AG04450 (cell line): ENCODE measurements around the gene TPI1. TPM values are rescaled to one million over a fixed set of nuclear protein-coding genes. Genes with fewer than 3 reads are reported as not detected.
A peak's percentile ranks its signal among the peaks of the same experiment; 100 is the strongest.

Source experiments
- CTCF ChIA-PET: fragments of 300-600, 350-600 bp; formaldehyde crosslinking; extraction: SDS; loops from one replicate; lab custom pipeline; 2022; ENCODE audit warnings: antibody characterized with exemption, inconsistent platforms; lab: Charles Lee
- POLR2A ChIA-PET: fragments of 350-600 bp; formaldehyde crosslinking; extraction: SDS; loops from one replicate; lab custom pipeline; 2021; ENCODE audit warnings: antibody characterized with exemption, inconsistent platforms; lab: Yijun Ruan, JAX
- DNase-seq: peaks from one replicate; pipeline ENCODE4 v3.0.0-alpha.2; 2011; ENCODE audit warnings: low read depth, low spot score
- H3K27ac ChIP-seq: one replicate; pipeline ENCODE4 v1.5.1; 2012; ENCODE audit warnings: low read depth, low read length, control low read depth
- H3K27me3 ChIP-seq: one replicate; pipeline ENCODE4 v1.6.0; 2012; ENCODE audit warnings: low read length; ENCODE audit not compliant: control insufficient read depth, insufficient read depth
- H3K4me3 ChIP-seq: 2 replicates; pipeline ENCODE4 v1.5.1; 2011; ENCODE audit warnings: mild to moderate bottlenecking, low read depth, low read length, control low read depth
- H3K9me3 ChIP-seq: 2 replicates; pipeline ENCODE4 v1.5.1; 2012; ENCODE audit warnings: low read length; ENCODE audit not compliant: control insufficient read depth, insufficient read depth
- polyA plus RNA-seq: library from polyadenylated mRNA; depleted of rRNA; stranded (reverse); fragments of >200 nt; gene quantifications from 2 replicates; pipeline ENCODE4 v1.2.3, GENCODE V29; 2011
- TF ChIP-seq, protein P1 (sequence below): IDR thresholded peaks from 2 replicates; pipeline ENCODE4 v1.5.1; 2011; ENCODE audit warnings: low read depth, low read length, control low read depth, inconsistent platforms

TPI1 gene
- polyA plus RNA-seq, 1 experiment: 1,246 TPM

DNA sequence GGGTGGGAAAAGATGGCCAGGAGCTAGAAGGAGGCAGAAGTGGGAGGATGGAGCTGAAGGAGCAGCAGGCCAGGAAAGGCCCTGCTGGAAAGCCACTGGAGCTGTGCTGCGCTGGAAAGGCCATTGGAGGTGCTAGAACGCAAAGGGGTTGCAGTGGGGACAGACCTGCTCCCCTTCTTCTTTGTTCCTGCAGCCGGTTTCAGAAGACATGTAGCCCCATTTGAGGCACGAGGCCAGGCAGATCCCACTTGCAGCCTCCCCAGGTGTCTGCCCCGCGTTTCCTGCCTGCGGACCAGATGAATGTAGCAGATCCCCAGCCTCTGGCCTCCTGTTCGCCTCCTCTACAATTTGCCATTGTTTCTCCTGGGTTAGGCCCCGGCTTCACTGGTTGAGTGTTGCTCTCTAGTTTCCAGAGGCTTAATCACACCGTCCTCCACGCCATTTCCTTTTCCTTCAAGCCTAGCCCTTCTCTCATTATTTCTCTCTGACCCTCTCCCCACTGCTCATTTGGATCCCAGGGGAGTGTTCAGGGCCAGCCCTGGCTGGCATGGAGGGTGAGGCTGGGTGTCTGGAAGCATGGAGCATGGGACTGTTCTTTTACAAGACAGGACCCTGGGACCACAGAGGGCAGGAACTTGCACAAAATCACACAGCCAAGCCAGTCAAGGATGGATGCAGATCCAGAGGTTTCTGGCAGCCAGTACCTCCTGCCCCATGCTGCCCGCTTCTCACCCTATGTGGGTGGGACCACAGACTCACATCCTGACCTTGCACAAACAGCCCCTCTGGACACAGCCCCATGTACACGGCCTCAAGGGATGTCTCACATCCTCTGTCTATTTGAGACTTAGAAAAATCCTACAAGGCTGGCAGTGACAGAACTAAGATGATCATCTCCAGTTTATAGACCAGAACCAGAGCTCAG lies 48.0 kb upstream of the TPI1 start:
- POLR2A ChIA-PET: no interaction called here

DNA sequence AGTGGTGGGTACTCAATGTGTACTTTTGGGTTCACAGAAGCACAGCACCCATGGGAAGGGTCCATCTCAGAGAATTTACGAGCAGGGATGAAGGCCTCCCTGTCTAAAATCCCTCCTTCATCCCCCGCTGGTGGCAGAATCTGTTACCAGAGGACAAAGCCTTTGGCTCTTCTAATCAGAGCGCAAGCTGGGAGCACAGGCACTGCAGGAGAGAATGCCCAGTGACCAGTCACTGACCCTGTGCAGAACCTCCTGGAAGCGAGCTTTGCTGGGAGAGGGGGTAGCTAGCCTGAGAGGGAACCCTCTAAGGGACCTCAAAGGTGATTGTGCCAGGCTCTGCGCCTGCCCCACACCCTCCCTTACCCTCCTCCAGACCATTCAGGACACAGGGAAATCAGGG lies 47.2 kb upstream of the TPI1 start:
- TF ChIP-seq, protein P1, sequence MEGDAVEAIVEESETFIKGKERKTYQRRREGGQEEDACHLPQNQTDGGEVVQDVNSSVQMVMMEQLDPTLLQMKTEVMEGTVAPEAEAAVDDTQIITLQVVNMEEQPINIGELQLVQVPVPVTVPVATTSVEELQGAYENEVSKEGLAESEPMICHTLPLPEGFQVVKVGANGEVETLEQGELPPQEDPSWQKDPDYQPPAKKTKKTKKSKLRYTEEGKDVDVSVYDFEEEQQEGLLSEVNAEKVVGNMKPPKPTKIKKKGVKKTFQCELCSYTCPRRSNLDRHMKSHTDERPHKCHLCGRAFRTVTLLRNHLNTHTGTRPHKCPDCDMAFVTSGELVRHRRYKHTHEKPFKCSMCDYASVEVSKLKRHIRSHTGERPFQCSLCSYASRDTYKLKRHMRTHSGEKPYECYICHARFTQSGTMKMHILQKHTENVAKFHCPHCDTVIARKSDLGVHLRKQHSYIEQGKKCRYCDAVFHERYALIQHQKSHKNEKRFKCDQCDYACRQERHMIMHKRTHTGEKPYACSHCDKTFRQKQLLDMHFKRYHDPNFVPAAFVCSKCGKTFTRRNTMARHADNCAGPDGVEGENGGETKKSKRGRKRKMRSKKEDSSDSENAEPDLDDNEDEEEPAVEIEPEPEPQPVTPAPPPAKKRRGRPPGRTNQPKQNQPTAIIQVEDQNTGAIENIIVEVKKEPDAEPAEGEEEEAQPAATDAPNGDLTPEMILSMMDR: no peak
- Histone ChIP-seq H3K27me3 (no peaks in the 10 kb centered on the region), H3K27ac (no peak overlapping the region), H3K4me3 (no peak overlapping the region), H3K9me3 (no peaks in the 10 kb centered on the region; the same call in 1 of the 2 replicates)
- POLR2A ChIA-PET: interaction anchor here (1.4 to 1.8 kb wide), 2 partner anchors 9 to 67 kb away, joined by 5 to 8 read pairs; partner anchors contain the start of gene MLF2
- no peak for DNase-seq
- CTCF ChIA-PET: interaction anchor here (11.8 kb wide), 1 partner anchor 67 kb away, joined by 165 read pairs; the partner anchor contains the start of gene MLF2

More for the DNA sequence above, 48.0 kb upstream of the TPI1 start:
- H3K27ac ChIP-seq: no peak overlapping the region
- H3K27me3 ChIP-seq: no peaks in the 10 kb centered on the region
- CTCF ChIA-PET: interaction anchor here (11.8 kb wide), 1 partner anchor 66 kb away, joined by 165 read pairs; the partner anchor contains the start of gene MLF2
- DNase-seq: no peak
- H3K4me3 ChIP-seq: no peak overlapping the region
- TF ChIP-seq, protein P1: no peak
- H3K9me3 ChIP-seq: no peaks in the 10 kb centered on the region; the same call in 1 of the 2 replicates

DNA sequence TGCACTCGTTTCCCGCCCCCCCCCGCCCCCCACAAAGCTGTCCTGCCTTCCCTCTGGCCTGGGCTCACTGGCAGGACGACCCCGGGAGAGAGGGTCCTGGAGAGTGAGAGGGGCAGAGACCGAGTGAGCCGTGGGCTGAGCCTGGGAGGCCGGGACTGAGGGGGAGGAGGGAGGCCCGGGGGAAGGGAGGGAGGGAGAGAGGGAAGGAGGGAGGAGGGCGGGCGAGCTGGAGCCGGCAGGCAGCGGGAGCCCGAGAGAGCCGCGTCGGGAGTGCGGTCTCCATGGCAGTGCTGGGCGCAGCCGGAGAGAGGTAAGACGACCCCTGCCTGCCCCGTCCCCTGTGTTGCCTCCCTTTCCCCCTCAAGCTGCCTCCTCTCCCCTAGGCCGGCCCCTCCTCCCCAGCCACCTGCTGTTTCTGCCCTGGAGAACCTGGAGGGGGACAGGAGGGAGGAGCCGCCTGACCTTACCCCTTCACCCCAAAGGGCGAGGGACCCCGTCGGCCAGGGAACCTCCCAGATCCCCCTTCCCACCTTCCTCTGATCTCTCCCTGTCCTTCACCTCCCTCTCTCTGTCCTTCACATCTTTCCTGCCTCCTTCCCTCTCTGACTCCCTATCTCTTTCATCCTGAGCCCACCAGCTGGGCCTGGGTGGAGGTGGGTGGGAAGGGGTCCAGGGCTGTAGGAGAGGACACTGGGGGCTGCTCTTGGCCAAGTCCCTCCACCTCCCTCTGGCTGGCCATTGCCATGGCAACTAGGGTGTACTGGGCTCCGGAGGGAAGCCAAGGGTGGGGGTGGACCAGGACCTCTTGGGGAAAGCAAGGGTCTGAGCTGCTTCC lies 45.5 kb upstream of the TPI1 start, which contains the start of gene GPR162:
TSS of gene GPR162 (plus strand) at position 231 of the 835 bp plus-strand sequence. CDS start 2,078 bp downstream, outside the sequence.
- Histone ChIP-seq H3K27me3 (no peaks in the 10 kb centered on the region), H3K4me3 (peak within 1 kb of the TSS; percentile 71), H3K9me3 (no peaks in the 10 kb centered on the region; the same call in 1 of the 2 replicates), H3K27ac (peak within 1 kb of the TSS; percentile 2)
- ChIA-PET CTCF (interaction anchor here (0.6 to 11.8 kb wide), 6 partner anchors 30 to 283 kb away, joined by 3 to 165 read pairs (median 4); partner anchors contain the start of genes MLF2, PTMS and SPSB2), POLR2A (interaction anchor here (0.7 to 1.8 kb wide), 9 partner anchors 10 to 132 kb away, joined by 3 to 8 read pairs (median 3); partner anchors contain the start of genes CD4, MLF2, PTMS and ZNF384)
- TF ChIP-seq, protein P1: no peak
- no peak for DNase-seq

DNA sequence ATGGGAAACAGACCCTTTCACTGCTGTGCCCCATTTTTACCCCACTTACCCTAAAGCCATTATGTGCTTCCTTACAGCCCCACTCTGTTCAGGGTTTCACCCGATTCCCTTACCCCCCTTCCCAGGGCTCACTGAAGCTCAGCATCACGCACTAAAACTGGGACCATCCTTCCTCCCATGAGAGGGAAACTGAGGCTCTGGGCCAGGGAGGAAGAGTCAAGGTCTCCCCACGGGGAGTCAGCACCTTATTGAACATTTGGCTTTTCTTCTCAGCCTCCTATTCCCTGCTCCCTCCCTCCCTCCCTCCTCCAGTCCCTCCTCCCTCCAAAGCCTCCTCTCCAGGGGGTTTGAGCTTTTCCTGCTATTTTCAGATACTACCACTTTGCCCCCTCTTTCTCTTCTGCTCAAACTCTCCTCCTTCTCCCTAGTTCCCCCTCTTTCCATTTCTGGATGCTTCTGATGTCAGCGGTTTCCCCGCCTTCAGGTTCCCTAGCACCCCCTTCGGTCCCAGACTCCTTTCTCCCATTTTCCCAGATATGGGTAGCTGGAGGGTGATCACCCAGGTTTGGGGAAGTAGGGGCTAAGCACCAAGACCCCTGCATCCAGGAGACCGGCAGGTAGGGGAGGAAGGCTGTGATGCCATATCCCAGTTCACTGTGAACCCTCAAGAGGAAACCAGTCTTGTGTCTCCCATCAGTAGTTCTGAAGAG lies 44.8 kb upstream of the TPI1 start:
- no peaks in the 10 kb centered on the region for H3K27me3 ChIP-seq
- TF ChIP-seq, protein P1: no peak
- no peak overlapping the region for H3K27ac ChIP-seq
- H3K4me3 ChIP-seq: peak overlapping the region; percentile 71
- POLR2A ChIA-PET: interaction anchor here (1.1 to 1.8 kb wide), 2 partner anchors 10 to 56 kb away, joined by 3 to 7 read pairs; partner anchors contain the start of gene PTMS
- no peak for DNase-seq
- CTCF ChIA-PET: interaction anchor here (1.0 to 11.8 kb wide), 3 partner anchors 30 to 69 kb away, joined by 4 to 165 read pairs (median 4); partner anchors contain the start of genes MLF2 and SPSB2
- no peaks in the 10 kb centered on the region; the same call in 1 of the 2 replicates for H3K9me3 ChIP-seq
